SU-DHL-6 (cell line): Measurements from ENCODE around the gene FUT8.

ENCODE experiments used
- H2AFZ ChIP-seq: fragments of 200-600 bp; sonication (generic); 2 replicates; pipeline ENCODE4 v1.6.1; 2014; ENCODE audit warnings: low read depth, mild to moderate bottlenecking, moderate library complexity, mixed read lengths, antibody characterized with exemption, low read length; ENCODE audit not compliant: severe bottlenecking
- H3F3A ChIP-seq: fragments of 200-600 bp; shearing (Covaris generic); 2 replicates; pipeline ENCODE4 v1.6.0; 2016; ENCODE audit warnings: antibody characterized with exemption, mild to moderate bottlenecking; ENCODE audit not compliant: insufficient read depth
- H3K27ac ChIP-seq: fragments of 200-600 bp; sonication (generic); 2 replicates; pipeline ENCODE4 v1.5.1; 2016; ENCODE audit warnings: low read depth, mild to moderate bottlenecking, low read length, moderate library complexity, mixed read lengths
- H3K27me3 ChIP-seq: fragments of 200-600 bp; sonication (generic), shearing (Covaris generic); 2 replicates; pipeline ENCODE4 v1.6.0; 2014; ENCODE audit warnings: mild to moderate bottlenecking, low read length
- H3K36me3 ChIP-seq: fragments of 200-600 bp; sonication (generic); 2 replicates; pipeline ENCODE4 v1.6.1; 2014; ENCODE audit warnings: mild to moderate bottlenecking, low read length, mixed read lengths
- H3K4me2 ChIP-seq: fragments of 300-600, 200-600 bp; shearing (Covaris generic), sonication (generic); 2 replicates; pipeline ENCODE4 v1.6.0; 2014; ENCODE audit warnings: low read length, low read depth, mild to moderate bottlenecking; ENCODE audit not compliant: poor library complexity, severe bottlenecking
- H3K4me3 ChIP-seq: fragments of 200-600 bp; sonication (generic); 2 replicates; pipeline ENCODE4 v1.5.1; 2014; ENCODE audit warnings: antibody characterized with exemption, low read length, mild to moderate bottlenecking, mixed read lengths; ENCODE audit not compliant: insufficient read depth, poor library complexity, severe bottlenecking
- H3K79me2 ChIP-seq: fragments of 200-600 bp; sonication (generic); 2 replicates; pipeline ENCODE4 v1.6.1; 2014; ENCODE audit warnings: mild to moderate bottlenecking, low read length, moderate library complexity; ENCODE audit not compliant: insufficient read depth
- H3K9ac ChIP-seq: fragments of 200-600 bp; sonication (generic); 2 replicates; pipeline ENCODE4 v1.7.0; 2014; ENCODE audit warnings: mild to moderate bottlenecking, low read length
- H3K9me2 ChIP-seq: fragments of 200-600 bp; sonication (generic); replicated peaks from 2 replicates; pipeline ENCODE4 v1.6.1; 2014; ENCODE audit warnings: low read length; ENCODE audit not compliant: insufficient read depth
- H3K9me3 ChIP-seq: fragments of 200-600 bp; sonication (generic); 2 replicates; pipeline ENCODE4 v1.6.1; 2014; ENCODE audit warnings: low read length, mixed read lengths; ENCODE audit not compliant: insufficient read depth
- H4K20me1 ChIP-seq: fragments of 200-600 bp; sonication (generic); 2 replicates; pipeline ENCODE4 v1.6.1; 2014; ENCODE audit warnings: low read depth, mild to moderate bottlenecking, antibody characterized with exemption, low read length, moderate library complexity, mixed read lengths
- CTCF ChIP-seq: fragments of 200-600 bp; sonication (generic); IDR thresholded peaks from one replicate; pipeline ENCODE4 v1.5.1; 2017; ENCODE audit warnings: antibody characterized with exemption, mild to moderate bottlenecking, low read length, moderate library complexity; ENCODE audit not compliant: insufficient read depth, poor library complexity, severe bottlenecking
- EZH2phosphoT487 ChIP-seq: fragments of 200-600 bp; sonication (generic), shearing (Covaris generic); conservative IDR thresholded peaks from 2 replicates; pipeline ENCODE4 v1.6.1; 2018; ENCODE audit warnings: mild to moderate bottlenecking, antibody characterized with exemption, low read length, moderate library complexity, mixed read lengths

FUT8 gene

GRCh38 chr14:65771271-65771670, 358.7 kb downstream of the FUT8 start:
- Histone ChIP-seq H3F3A (no peaks in the 10 kb centered on the region), H4K20me1 (no peaks in the 10 kb centered on the region), H3K9ac (no peak overlapping the region), H3K36me3 (no peaks in the 10 kb centered on the region), H3K9me2 (no peaks in the 10 kb centered on the region), H3K4me3 (no peak overlapping the region), H3K27me3 (no peaks in the 10 kb centered on the region), H2AFZ (no peak overlapping the region), H3K9me3 (no peaks in the 10 kb centered on the region), H3K79me2 (no peaks in the 10 kb centered on the region), H3K27ac (no peak overlapping the region), H3K4me2 (no peak overlapping the region)
- TF ChIP-seq CTCF (no peak), EZH2phosphoT487 (no peak)

DNA sequence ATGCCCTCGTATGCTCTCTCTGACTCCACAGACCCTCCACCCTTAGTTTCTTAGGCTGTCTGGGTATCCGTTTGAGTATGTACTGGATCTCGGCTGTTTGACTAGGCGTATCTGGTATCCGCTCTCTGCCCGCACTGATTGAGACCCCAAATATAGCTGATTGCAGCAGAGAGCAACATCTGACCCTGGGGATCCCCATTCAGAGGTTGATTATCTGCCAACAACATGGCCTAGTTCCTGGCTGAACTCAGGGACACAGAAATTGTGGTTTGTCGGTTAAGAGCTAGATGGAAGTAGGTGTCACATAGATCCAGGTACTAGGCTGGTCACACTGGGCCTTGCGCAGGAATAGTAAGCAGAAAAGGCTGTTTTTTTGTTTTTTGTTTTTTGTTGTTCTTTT, 359.9 kb downstream of the FUT8 start:
- H3F3A ChIP-seq: no peaks in the 10 kb centered on the region
- no peak overlapping the region for H3K27ac ChIP-seq
- no peaks in the 10 kb centered on the region for H4K20me1 ChIP-seq
- H3K79me2 ChIP-seq: no peaks in the 10 kb centered on the region
- H2AFZ ChIP-seq: no peak overlapping the region
- H3K9me3 ChIP-seq: no peaks in the 10 kb centered on the region
- H3K4me2 ChIP-seq: no peak overlapping the region
- H3K9ac ChIP-seq: no peak overlapping the region
- H3K4me3 ChIP-seq: no peak overlapping the region
- H3K27me3 ChIP-seq: no peaks in the 10 kb centered on the region
- no peaks in the 10 kb centered on the region for H3K36me3 ChIP-seq
- TF ChIP-seq CTCF: no peak
- no peak for TF ChIP-seq EZH2phosphoT487
- no peaks in the 10 kb centered on the region for H3K9me2 ChIP-seq

- H2AFZ ChIP-seq: no peak overlapping the region
- no peaks in the 10 kb centered on the region for H3K9me3 ChIP-seq
- no peak overlapping the region for H3K4me3 ChIP-seq
- H3F3A ChIP-seq: no peaks in the 10 kb centered on the region
- no peaks in the 10 kb centered on the region for H4K20me1 ChIP-seq
- no peaks in the 10 kb centered on the region for H3K27me3 ChIP-seq
- TF ChIP-seq EZH2phosphoT487: no peak
- no peak for TF ChIP-seq CTCF
- H3K79me2 ChIP-seq: no peaks in the 10 kb centered on the region
- no peak overlapping the region for H3K9ac ChIP-seq
- H3K36me3 ChIP-seq: no peaks in the 10 kb centered on the region
- no peak overlapping the region for H3K4me2 ChIP-seq
- H3K9me2 ChIP-seq: no peaks in the 10 kb centered on the region
- no peak overlapping the region for H3K27ac ChIP-seq
These were observed 360.5 kb downstream of the FUT8 start for GRCh38 chr14:65772921-65773574.
